HL-60/S4 (cell line): ENCODE measurements around the gene LIMCH1.

Source experiments
- in situ Hi-C: fragments of 300-500 bp; cut with MboI; formaldehyde crosslinking; loops from 2 replicates; pipeline ENCODE4 v1.14.3; 2022; ENCODE audit warnings: low sequenced_read_pairs

Gene LIMCH1

DNA sequence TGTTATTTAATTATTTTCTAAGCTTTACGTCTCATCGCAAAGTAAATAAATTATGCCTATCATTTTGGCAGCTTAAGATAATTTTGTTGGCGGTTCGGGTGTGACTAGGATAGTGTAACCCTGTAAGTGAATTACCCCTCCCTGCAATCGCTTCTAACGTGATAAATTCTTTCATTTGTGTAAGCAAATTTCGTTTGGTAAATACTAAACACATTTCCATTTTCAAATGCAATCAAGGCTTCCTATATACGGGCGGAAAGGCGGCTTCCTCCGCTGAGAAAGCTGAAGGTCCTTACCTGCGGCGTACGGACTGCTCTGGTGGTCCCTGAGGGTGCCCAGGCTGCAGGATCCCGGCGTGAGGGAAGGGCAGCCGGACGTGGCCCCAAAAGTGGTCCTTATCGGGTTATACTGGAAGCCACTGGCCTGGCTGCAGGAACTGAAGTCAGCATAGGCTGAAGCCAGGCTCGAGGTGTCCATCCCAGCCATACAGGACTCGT is 210.2 kb downstream of the LIMCH1 start:
- in situ Hi-C loops, result no loop called here

DNA sequence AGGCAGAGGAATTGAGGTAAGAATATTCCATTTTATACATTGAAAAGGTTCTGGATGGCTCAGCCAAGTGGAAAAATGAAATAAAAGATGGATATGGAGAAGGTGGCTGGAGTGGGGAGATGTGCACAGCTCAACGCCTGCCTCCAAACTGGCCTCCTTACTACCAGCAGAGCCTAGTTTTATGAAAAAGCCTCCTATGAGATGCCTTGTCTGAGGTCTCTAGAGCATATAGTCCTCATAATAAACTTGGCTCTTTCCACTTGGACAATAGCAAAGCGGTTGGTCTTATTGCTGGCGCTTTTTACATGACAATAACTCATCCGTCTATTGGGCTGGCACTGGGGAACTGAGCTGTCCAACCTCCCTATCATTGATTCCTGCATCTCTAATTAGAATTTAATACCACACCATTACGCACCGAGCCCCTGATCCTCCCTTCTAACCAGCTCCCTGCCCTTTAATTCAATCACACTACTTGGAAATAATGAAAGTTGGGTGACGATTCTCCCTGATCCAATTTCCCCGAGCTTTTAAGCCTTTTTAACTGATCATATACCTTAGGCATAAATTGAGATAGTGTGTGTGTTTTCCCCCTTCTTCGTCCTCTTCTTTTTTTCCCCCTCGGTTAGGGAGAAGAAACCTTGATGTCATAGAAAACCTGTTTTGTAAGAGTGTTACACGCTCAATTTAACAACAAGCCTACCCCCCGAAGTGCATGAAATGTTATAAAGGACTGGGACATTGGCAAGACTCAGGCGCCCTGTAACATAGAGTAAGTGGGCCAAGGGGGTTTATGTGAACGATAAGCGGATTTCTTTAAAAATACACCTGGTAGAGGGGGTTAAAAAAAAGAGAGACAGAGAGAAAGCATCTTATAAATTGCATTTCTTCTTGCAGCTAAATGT is 210.9 kb downstream of the LIMCH1 start, which contains the start of gene PHOX2B:
Gene PHOX2B, minus strand, starts transcription at position 155 of the 905 bp plus-strand sequence. Its CDS starts 115 bp downstream, at position 40.
- in situ Hi-C loops, result no loop called here

DNA sequence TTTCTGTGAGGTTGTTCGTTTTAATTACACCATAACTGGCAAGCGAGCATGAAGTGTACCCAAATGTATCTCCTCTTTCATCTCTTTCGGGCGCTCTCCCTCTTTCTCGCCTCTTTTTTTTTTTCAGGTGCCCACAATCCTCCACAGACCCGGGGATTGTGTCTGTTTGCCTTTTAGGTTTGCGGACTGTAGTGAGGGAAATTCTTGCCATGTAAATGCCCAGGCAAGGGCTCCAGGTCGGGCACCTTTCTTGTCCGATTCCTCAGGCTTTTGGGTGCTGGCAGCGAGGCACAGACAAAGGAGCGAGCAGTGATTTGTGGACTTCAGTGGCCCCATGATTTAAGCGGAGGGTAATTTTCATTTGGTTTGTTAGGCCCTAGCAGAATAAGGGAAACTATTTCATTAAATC is 211.7 kb downstream of the LIMCH1 start:
- in situ Hi-C loops, result no loop called here
